NK-92 treated with Interleukin-12 subunit alpha and Interleukin-12 subunit beta, amount 100 ng/mL, for 24 hours (cell line): ENCODE results near the gene FASN.

Source experiments
- DNase-seq: peaks from one replicate; lab custom pipeline; 2025; lab: John Stamatoyannopoulos, UW

FASN gene

DNA sequence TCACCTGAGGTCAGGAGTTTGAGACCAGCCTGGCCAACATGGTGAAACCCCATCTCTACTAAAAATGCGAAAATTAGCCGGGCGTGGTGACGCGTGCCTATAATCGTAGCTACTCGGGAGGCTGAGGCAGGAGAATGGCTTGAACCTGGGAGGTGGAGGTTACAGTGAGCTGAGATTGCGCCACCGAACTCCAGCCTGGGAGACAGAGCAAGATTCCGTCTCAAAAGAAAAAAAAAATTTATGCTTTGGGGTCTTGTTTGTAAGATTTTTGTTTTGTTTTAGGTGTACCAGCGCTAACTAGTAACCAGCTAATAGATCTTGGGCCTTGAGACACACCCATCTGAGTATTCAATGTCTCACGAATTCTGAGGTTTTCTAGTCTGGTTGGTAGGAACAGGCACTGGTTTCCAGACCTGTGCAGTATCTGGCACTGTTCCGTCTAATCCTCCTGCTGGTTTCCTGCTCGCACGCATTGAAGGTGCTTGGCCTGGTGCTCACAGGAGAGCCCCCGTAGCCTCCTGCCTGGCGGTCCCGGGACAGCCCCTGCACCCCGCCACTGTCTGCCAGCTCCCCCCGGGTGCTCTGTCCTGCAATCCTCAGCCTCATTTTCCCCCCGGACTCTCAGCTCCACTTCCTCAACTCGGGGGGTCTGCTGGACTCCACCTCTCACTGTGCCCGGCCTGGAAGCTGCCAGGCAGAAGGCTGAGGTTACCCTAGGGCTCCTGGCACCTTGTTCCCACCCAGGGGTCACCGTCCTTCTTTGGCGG is 21.8 kb downstream of the FASN start:
- DNase-seq, result no peak

DNA sequence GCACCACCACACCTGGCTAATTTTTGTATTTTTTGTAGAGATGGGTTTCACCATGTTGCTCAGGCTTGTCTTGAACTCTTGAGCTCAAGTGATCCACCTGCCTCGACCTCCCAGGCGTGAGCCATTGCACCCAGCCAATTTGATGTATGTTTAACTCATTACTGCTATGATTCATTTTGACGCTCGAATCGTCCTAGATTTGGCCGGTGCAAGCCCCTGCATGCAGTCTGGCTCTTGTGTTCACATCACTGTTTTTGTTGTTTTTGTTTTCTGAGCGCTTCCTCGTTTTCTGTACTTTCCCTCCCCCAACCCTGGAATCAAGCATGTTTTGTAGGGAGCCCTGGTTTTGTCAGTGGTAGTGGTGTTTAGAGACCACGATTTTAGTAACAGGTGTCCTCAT is 24.6 kb downstream of the FASN start:
- no peak for DNase-seq

DNA sequence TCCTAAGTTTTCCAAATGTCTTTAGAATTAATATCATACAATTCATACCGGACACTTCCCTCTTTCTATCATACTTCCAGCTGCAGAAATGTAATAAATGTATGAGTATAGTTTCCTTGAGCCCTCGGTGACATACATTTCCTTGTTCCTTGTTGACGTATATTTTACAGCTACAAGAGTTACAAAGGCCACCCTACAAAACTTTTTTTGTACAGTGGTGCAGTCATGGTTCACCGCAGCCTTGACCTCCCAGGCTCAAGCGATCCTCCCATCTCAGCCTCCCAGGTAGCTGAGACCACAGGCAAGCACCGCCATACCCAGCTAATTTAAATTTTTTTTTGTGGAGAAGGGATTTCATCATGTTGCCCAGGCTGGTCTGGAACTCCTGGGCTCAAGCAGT is 25.2 kb downstream of the FASN start:
- no peak for DNase-seq

DNA sequence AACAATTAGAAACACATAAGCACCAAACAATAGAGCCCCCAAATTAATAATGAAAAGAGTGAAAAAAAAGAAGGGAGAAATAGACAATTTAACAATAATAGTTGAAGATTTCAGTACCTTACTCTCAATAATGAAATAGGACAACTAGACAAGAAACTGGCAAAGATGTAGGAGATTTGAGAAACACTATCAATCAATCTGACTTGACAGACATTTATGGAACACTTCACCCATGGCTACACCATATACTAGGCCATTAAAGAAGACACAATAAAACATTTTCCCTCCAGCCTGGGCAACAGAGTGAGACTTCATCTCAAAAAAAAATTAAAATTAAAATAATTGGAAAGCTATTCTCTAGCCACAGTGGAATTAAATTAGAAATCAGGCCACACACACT is 27.4 kb downstream of the FASN start:
- no peak for DNase-seq

DNA sequence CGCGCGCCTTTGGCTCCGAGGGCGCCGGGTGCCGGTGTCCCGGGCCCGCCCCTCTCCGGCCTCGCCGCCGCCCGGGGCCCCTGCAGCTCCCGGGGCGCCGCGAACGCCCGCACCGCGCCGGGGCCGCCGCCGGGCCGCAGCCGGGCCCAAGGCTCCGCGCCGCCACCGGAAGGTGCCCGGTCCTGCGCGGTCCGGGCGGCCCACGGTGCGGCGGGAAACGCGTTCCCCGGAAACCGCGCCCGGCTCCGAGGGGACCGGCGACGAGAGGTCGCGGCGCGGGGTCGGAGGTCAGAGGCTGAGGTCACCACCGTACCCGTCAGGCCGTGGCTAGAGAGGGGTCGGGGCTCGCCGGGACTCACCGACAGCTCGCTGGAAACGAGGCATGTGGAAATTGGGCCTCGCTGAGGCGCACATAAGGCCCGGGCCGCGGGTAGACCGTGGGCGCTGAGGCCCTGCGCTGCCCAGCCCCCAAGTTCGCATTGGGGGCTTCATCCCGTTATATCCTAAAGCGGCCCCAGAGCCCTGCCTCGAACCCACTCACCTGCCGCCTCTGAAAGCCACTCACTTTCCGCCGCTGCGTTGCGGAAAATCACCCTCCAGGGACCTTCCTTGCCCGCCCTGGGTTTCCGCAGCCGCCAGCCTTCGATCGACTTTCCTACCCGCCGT is 32.3 kb downstream of the FASN start, which contains the start of gene DUS1L:
TSS of gene DUS1L (minus strand) at position 167 of the 666 bp plus-strand sequence. CDS start 745 bp downstream, outside the sequence.
- peak; percentile 42 for DNase-seq

DNA sequence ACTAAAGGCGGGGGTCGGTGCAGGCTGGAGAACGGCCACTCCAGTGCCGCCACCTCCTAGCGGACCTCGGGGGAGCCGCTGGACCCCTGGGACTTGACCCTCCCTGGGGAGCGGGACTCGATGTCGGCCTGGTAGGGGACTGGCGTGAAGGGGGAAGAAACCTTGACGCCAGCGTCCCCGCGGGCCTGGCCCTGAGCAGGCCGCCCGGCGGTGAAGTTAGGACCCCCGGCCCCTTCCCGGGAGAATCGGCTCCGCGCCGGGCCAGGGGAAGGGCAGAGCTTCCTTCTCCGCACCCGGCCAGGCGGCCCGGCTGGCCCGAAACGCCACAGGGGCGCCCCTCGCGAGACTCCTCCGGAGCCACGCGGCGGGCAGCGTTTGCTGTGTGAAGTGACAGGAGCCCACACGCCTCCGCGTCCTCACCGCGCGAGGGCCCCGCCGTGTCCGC is 32.8 kb downstream of the FASN start:
- no peak for DNase-seq

DNA sequence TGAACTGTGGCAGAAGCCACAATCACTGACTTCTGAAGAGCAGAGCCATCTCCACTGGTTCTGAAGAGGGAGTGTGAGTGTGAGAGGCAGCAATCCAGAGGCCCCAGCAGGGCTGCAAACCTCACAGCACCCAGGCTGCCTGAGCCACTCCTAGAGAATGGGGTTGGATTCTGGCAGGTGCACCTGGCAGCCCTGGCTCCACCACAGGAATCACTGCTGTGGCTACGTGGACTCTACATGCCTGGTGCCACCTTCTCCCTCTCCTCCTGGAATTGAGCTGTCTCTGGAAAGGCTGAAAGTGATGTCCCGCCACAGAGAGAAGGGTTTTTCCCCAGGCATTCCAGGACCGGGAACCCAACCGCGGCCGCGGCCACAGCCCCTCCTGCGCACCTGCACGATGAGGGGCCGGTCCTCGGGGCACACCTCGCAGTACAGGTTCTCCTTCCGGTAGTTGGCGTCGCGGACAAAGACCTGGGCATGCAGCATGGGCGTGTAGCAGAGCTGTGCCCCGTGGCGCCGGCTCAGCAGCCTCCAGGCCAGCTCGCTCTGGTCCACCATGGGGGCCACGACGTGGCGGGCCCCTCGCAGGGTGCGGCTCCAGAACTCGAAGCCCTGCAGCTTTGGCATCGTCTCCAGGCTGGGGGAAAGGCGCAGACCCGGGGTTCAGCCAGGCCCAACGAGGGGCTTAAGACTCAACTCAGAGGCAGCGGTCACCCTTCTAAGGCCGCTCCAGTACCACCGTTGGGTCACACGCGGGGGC is 33.4 kb downstream of the FASN start:
- DNase-seq, result no peak

DNA sequence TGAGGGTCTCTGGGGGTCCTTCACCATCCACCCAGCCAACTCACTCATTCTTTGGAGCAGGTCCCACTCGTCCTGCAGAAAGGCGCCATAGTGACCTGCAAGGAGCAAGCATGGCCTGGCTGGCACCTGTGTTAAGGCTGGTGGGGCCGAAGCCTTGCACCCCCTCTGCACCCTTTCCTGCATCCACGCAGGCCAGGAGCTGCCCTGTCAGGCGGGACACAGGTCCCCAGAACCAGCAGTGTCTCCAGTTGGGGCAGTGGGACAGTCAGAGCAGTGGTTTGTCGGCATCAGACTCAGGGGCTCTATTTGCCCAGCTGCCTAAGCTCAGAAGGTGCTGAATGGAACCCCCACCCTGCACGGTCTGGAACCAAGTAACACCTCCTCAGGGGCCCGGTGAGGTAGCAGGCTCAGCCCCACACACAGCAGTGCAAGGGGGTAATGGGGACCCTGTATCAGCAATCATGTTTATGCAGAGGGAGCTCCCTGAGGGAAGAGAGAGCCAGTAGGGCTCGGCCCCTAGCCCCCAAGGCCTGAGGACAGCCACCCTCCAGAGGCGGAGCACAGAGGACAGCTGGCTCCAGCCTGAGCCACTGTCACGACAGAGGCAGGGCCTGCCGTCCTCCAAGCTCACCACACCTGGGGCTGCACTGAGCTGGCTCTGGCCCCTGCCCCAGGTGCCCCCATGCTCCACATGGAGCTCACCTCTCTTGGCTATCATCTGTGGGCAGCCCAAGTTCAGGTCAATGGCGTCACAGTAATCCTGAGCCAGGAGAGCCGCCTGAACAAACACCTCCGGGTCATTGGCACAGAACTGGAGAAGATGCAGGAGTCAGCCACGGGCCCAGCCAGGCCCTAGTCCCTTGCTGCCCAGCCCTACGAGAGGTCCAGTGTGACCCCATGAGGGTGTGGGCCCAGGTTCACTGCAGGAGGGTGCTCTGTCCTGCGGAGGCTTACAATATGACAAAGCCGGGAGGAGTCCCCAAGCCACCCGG is 34.3 kb downstream of the FASN start:
- no peak for DNase-seq

DNA sequence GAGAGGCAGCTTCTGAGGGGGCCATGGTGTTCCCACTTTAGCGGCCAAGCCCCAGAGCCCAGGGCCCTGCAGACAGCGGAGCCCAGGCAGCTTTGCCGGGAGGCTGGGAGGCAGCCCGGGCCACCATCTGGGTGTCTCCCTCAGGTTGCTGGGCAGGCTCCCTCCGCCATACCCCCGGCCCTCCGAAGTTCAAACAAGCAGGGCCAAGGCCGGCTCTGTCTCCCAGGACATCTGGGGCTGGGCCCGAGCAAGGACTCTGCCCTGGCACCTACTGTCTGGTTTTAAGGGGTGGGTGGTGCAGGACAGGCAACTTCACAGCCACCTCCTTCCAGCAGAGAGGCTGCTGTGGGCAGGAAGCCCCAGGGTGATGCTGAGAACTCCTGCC is 35.1 kb downstream of the FASN start:
- no peak for DNase-seq

DNA sequence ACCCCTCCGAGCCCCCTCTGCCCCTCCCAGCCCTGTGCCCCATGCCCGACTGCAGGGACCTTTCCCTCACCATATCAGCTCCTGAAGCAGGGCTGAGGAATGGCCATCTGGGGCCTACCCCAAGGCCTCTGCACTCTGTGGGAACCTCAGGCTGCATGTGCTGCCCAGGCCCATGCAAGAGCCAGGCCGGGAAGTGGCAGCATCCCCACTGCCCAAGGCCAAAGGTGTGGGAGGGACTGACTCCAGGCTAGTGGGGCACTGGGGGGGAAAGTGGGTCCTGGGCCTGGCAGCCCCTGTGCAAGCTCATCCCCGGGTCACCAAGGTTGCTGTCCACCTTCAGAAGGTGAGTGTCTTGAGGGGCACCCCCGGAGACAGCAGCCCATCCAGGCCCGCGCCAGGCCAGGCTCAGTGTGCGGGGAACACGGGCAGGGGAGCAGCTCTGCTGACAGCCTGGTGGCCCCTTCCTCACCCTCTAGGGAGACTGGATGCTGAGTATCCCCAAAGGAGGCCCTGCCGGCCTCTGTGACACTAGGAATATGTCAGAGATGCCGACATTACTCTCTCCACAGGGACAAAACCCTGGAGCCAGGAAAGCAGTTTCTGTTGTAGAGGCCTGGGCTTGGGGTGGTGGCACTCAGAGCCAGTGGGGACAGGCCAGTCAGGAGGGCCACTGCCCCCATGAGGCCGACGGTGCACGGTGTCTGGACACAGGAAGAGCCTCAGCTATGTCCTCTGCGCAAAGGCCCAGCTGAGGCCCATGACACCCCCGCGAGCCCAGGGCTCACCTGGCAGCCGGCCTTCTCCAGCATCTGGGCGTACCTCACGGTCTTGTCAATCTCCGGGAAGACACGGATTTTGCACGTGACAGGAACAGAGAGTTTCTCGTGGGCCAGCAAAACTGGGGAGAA is 35.7 kb downstream of the FASN start:
- no peak for DNase-seq

DNA sequence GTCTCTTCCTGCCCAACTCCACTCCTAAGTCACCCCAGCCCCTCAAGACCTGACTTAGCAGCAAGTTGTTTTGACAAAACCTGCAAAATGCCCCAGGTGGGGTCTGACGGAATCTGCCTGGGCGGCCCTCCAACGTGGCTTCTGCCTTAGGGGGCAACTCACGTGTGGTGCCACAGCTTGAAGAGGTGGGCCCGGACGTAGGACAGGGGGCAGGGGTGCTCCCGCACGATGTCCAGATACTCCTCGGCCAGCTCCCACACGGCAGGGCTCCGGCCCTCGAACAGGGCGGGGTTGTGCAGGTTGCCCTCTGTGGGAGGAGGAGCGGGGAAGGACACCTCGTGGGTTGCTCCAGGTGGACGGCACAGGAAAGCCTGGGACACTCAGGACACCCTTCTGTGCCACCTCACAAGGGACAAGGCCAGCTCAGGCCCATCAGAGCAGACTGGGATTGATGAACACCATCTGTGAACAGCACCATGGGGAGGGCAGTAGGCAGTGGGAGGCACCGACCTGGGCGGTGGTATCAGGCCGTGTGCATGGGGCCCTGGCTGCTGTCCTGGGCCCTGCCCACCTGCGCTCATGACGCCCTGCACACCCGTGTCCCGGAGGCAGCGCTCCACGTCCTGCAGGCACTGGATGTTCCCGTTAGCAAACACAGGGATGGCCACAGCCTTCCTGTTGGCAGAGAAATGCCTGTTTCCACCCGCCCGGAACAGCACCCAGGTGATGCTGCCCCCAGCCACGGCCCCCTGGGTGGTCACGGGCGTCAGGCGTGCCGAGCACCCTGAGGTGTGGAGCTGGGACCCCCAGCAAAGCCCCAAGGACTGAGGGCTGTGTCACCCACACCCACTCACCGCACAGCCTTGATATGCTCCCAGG is 36.8 kb downstream of the FASN start:
- no peak for DNase-seq

DNA sequence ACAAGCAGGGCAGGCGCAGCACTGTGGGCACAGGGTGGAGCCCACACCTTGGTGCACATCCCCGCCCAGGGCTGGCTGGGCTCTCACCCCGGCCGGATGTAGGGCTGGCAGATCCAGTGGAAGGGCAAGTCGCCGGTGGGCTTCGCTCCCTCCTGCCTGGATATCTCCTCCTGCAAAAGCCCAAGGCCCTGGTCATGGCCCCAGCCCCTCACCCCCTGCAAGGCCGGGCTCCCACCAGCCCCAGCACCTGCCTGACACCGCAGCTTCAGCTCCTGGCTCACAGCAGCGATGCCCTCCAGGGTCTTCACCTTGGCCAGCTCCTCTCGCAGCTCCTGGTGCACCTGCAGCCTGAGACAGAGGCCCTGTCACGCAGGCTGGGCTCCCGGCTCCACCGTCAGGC is 37.4 kb downstream of the FASN start:
- no peak for DNase-seq

DNA sequence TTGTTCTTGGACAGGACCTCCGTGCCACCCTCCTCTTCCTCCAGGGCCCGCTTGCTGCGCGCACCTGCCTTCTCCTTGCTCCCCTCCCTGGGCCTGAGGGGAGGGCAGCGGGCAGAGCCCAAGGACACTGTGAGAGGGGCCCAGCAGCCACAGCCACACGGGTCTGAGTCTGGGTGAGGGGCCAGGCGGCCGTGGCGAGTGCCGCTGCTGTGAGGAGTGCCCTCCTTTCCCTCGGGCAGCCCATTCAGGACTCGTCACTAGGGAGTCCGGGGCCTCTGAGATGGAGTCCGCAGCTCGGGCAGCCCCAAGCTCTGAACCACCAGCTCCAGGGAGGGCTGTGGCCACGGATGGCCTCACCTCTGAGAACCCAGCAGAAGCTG is 38.0 kb downstream of the FASN start:
- no peak for DNase-seq

DNA sequence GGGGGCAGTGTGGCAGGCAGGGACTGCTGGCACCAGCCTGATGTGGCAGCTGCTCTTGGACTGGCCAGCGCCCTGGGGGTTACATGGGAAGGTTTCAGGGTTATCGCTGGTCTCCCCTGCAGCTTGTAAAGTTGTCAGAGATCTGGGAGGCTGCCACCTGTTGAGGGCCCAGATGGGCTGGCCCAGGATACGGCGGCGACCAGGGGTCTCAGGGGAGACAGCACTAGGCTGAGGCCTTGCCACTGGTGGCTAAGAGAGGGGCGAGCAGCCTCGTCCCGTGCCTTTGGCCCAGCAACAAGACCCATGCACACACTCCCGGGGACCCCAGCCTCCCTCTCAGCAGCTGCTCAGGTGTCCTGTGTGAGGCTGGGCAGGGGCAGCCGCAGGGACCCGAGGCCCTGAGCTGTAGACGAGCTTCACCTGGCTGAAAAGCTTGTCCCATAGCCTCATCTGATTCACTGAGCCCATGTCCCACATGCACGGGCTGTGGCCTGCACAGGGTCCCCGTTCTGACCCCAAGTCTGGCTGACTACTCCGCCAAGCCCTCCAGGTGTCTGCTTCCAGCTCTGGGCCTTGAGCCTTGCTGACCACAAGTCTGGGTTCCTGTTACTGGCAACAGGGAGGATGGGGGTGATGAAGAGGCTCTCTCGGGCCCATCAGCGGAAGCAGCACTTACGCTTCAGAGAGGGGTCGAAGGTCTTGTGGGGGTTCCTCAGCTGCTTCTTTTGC is 38.6 kb downstream of the FASN start:
- DNase-seq, result no peak

DNA sequence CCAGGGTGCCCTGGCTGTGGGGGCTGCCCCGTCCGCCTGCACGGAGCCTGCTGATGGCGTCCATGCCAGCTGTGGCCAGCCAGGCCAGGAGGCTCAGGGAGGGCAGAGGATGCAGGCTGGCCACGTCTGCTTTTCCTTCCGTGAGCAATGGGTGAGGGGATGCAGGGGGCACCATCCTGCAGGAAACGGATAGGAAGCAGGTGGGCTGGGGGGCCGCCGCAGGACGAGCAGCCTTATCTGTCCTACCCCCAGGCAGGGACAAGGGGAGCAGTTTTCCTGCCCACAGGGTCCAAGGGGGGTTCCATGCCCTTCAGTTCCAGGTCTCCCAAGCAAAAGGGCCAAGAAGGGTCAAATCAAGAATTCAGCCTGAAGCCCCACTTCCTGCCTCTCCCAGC is 39.2 kb downstream of the FASN start:
- DNase-seq, result no peak

DNA sequence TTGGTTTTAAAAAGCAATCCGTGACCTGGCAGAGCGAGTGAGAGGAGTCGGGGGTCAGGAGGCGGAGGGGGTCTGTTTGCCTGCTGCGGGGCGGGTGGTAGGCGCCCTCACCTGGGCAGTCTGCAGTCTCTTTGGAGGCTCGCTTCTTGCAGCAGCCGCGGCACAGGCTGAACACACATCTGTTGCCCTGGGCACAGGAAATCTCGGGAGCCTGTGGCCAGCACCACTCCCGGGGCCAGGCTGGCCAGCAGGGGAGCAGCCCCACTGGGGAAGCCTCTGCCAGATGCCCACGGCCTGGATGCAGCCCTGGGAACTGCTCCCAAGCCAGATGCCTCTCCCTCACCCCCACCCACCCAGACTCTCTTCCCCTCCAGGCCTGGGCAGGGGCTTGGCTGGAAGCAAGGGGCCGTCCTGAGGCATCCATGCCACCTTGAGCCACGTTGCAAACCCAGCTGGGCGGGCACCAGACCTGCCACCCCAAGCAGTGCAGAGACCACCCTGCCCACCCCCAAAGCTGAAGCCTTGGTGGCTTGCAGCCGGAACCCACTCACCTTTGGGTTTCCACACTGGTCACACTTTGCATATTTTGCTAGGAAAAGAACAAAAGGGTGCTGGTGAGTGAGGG is 39.7 kb downstream of the FASN start:
- no peak for DNase-seq

DNA sequence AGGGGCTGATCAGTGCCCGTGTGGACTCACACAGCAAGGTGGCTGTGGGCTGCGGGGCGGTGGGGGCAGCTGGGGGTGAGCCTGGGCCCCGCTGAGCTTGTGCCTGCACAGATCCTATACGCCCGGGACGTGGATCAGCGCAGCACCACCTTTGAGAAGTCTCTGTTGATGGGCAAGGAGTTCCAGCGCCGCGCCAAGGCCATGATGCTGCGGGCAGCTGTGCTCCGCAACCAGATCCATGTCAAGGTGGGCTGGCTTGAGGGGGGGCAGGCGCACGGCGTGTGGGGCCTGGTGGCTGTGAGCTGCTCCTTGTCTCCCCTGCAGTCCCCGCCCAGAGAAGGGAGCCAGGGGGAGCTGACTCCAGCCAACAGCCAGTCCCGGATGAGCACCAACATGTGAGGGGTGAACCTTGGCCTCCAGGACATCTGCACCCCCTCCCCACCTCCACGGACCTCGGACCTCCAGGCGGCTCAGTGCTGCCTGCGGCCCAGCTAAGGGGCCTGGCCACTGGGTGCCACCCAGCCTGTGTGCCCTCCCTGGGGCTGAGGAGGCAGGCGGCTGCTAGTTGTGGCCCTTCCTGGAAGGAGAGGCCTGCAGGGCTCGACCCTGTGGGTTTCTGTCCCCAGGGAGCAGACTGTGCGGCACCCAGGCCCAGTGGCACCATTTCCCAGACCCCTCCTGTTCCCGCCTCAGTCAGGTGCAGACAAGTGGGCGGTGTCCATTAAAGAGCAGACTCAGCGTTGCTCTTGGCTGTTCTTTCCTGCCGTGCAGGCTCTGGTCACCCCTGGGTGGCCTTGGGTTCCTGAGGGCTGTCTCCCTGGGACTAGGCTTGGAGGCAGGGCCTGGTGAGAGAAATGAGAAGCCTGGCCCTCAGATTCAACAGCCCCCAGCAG is 41.1 kb downstream of the FASN start:
- no peak for DNase-seq
